SK-N-SH treated with all-trans-retinoic acid at 6 μM for 48 hours (cell line): ENCODE data around the gene SCN1A.

ENCODE experiments used
- ATAC-seq: fragments of 200-7000 bp; cut with Tn5 transposase; 3 replicates; pipeline ENCODE4 v1.9.1; 2020; ENCODE audit warnings: mild to moderate bottlenecking, moderate library complexity
- BACH2 ChIP-seq: fragments of 250-450 bp; sonication (Bioruptor Pico); IDR thresholded peaks from 2 replicates; pipeline ENCODE4 v1.9.0; 2021; ENCODE audit warnings: mild to moderate bottlenecking, borderline replicate concordance
- ESRRG ChIP-seq: fragments of 250-450 bp; sonication (Bioruptor Pico); IDR thresholded peaks from 2 replicates; pipeline ENCODE4 v1.6.1; 2021; ENCODE audit warnings: mild to moderate bottlenecking
- GLIS3 ChIP-seq: fragments of 250-450 bp; sonication (Bioruptor Pico); IDR thresholded peaks from 2 replicates; pipeline ENCODE4 v1.5.0; 2020; ENCODE audit warnings: mild to moderate bottlenecking, moderate library complexity
- ISL1 ChIP-seq: fragments of 250-450 bp; sonication (Bioruptor Pico); IDR thresholded peaks from 2 replicates; pipeline ENCODE4 v2.1.2; 2022; ENCODE audit warnings: mild to moderate bottlenecking, moderate library complexity
- OSR1 ChIP-seq: fragments of 250-450 bp; sonication (Bioruptor Pico); IDR thresholded peaks from 2 replicates; pipeline ENCODE4 v1.8.0; 2022; ENCODE audit warnings: moderate library complexity, mild to moderate bottlenecking, inconsistent platforms
- POU6F1 ChIP-seq: fragments of 250-450 bp; sonication (Bioruptor Pico); IDR thresholded peaks from 2 replicates; pipeline ENCODE4 v1.8.0; 2021; ENCODE audit warnings: low read depth, mild to moderate bottlenecking, moderate library complexity, borderline replicate concordance
- PPARA ChIP-seq: fragments of 250-450 bp; sonication (Bioruptor Pico); IDR thresholded peaks from 2 replicates; pipeline ENCODE4 v1.5.0; 2020; ENCODE audit warnings: mild to moderate bottlenecking, borderline replicate concordance
- RARB ChIP-seq: fragments of 250-450 bp; sonication (Bioruptor Pico); IDR thresholded peaks from 2 replicates; pipeline ENCODE4 v1.8.0; 2021; ENCODE audit warnings: mild to moderate bottlenecking, moderate library complexity
- SNAI2 ChIP-seq: fragments of 250-450 bp; sonication (Bioruptor Pico); IDR thresholded peaks from 2 replicates; pipeline ENCODE4 v1.5.0; 2020; ENCODE audit warnings: mild to moderate bottlenecking, moderate library complexity
- TCF4 ChIP-seq: fragments of 250-450 bp; sonication (Bioruptor Pico); IDR thresholded peaks from 2 replicates; pipeline ENCODE4 v1.8.0; 2021; ENCODE audit warnings: mild to moderate bottlenecking, moderate library complexity, borderline replicate concordance
- TOX ChIP-seq: fragments of 250-450 bp; sonication (Bioruptor Pico); IDR thresholded peaks from 2 replicates; pipeline ENCODE4 v1.8.0; 2021; ENCODE audit warnings: mild to moderate bottlenecking, moderate library complexity, borderline replicate concordance
- TSHZ2 ChIP-seq: fragments of 250-450 bp; sonication (Bioruptor Pico); IDR thresholded peaks from 2 replicates; pipeline ENCODE4 v1.5.0; 2020; ENCODE audit warnings: mild to moderate bottlenecking, moderate library complexity
- ZC3H10 ChIP-seq: fragments of 250-450 bp; sonication (Bioruptor Pico); IDR thresholded peaks from 2 replicates; pipeline ENCODE4 v1.5.1; 2021; ENCODE audit warnings: mild to moderate bottlenecking, moderate library complexity
- ZNF565 ChIP-seq: fragments of 450-650 bp; formaldehyde crosslinking; conservative IDR thresholded peaks from 2 replicates; pipeline ENCODE4 v1.5.0; 2020; ENCODE audit warnings: low read depth, mild to moderate bottlenecking, moderate library complexity
- ZNF70 ChIP-seq: fragments of 450-650 bp; formaldehyde crosslinking; IDR thresholded peaks from 2 replicates; pipeline ENCODE4 v1.5.0; 2020; ENCODE audit warnings: mild to moderate bottlenecking, moderate library complexity
- ZNF8 ChIP-seq: fragments of 450-650 bp; formaldehyde crosslinking; IDR thresholded peaks from 2 replicates; pipeline ENCODE4 v1.5.0; 2020; ENCODE audit warnings: mild to moderate bottlenecking, moderate library complexity
- TF ChIP-seq, protein P1 (sequence below): fragments of 250-450 bp; sonication (Bioruptor Pico); IDR thresholded peaks from 2 replicates; pipeline ENCODE4 v1.5.1; 2020; ENCODE audit warnings: low read depth, mild to moderate bottlenecking, moderate library complexity
- TF ChIP-seq, protein P2 (sequence below): fragments of 250-450 bp; sonication (Bioruptor Pico); IDR thresholded peaks from 2 replicates; pipeline ENCODE4 v1.5.1; 2021; ENCODE audit warnings: mild to moderate bottlenecking, moderate library complexity

Gene SCN1A

GRCh38 chr2:166081852-166082251 lies 46.0 kb downstream of the SCN1A start:
- no peak for ATAC-seq
- no peak for TF ChIP-seq ZNF8 (CRISPR knock-in tag)
- TF ChIP-seq ZNF565: no peak
- TF ChIP-seq, protein P1, sequence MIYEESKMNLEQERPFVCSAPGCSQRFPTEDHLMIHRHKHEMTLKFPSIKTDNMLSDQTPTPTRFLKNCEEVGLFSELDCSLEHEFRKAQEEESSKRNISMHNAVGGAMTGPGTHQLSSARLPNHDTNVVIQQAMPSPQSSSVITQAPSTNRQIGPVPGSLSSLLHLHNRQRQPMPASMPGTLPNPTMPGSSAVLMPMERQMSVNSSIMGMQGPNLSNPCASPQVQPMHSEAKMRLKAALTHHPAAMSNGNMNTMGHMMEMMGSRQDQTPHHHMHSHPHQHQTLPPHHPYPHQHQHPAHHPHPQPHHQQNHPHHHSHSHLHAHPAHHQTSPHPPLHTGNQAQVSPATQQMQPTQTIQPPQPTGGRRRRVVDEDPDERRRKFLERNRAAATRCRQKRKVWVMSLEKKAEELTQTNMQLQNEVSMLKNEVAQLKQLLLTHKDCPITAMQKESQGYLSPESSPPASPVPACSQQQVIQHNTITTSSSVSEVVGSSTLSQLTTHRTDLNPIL (CRISPR knock-in tag): no peak
- TF ChIP-seq, protein P2, sequence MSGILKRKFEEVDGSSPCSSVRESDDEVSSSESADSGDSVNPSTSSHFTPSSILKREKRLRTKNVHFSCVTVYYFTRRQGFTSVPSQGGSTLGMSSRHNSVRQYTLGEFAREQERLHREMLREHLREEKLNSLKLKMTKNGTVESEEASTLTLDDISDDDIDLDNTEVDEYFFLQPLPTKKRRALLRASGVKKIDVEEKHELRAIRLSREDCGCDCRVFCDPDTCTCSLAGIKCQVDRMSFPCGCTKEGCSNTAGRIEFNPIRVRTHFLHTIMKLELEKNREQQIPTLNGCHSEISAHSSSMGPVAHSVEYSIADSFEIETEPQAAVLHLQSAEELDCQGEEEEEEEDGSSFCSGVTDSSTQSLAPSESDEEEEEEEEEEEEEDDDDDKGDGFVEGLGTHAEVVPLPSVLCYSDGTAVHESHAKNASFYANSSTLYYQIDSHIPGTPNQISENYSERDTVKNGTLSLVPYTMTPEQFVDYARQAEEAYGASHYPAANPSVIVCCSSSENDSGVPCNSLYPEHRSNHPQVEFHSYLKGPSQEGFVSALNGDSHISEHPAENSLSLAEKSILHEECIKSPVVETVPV (CRISPR knock-in tag): no peak

- no peak for TF ChIP-seq TSHZ2 (CRISPR knock-in tag)
- no peak for ATAC-seq
Observed at GRCh38 chr2:166081131-166081632, 46.6 kb downstream of the SCN1A start.

- ATAC-seq: no peak
- no peak for TF ChIP-seq ISL1 (CRISPR knock-in tag)
- no peak for TF ChIP-seq RARB (CRISPR knock-in tag)
- TF ChIP-seq SNAI2 (CRISPR knock-in tag): no peak
- no peak for TF ChIP-seq TOX (CRISPR knock-in tag)
- TF ChIP-seq ZNF70 (CRISPR knock-in tag): no peak
- no peak for TF ChIP-seq POU6F1 (CRISPR knock-in tag)
Observed at GRCh38 chr2:166074430-166074829, 53.4 kb downstream of the SCN1A start.

- TF ChIP-seq GLIS3 (no peak), ZC3H10 (CRISPR knock-in tag) (no peak), PPARA (no peak), BACH2 (CRISPR knock-in tag) (no peak), OSR1 (CRISPR knock-in tag) (no peak), RARB (CRISPR knock-in tag) (no peak), ZNF565 (no peak), TCF4 (no peak), TOX (CRISPR knock-in tag) (no peak), ISL1 (CRISPR knock-in tag) (no peak), ESRRG (CRISPR knock-in tag) (no peak)
- TF ChIP-seq, protein P2 (CRISPR knock-in tag): no peak
- TF ChIP-seq, protein P1 (CRISPR knock-in tag): no peak
Observed at GRCh38 chr2:166074011-166074410, 53.8 kb downstream of the SCN1A start.

More at GRCh38 chr2:166074011-166074410, 53.8 kb downstream of the SCN1A start:
- no peak for ATAC-seq
